HG03432 (cell line): ENCODE results near the gene RPS10.
"Not testable (repeated sequence)": the region's sequence is repeated elsewhere in the genome, so short reads cannot be mapped to it uniquely, and the experiment has no call there.

Source experiments
- ATAC-seq: cut with Tn5 transposase; IDR thresholded peaks from one replicate; pipeline ENCODE4 v1.9.1; 2021; ENCODE audit warnings: mild to moderate bottlenecking, moderate library complexity; ENCODE audit not compliant: unreplicated experiment

The RPS10 gene

DNA sequence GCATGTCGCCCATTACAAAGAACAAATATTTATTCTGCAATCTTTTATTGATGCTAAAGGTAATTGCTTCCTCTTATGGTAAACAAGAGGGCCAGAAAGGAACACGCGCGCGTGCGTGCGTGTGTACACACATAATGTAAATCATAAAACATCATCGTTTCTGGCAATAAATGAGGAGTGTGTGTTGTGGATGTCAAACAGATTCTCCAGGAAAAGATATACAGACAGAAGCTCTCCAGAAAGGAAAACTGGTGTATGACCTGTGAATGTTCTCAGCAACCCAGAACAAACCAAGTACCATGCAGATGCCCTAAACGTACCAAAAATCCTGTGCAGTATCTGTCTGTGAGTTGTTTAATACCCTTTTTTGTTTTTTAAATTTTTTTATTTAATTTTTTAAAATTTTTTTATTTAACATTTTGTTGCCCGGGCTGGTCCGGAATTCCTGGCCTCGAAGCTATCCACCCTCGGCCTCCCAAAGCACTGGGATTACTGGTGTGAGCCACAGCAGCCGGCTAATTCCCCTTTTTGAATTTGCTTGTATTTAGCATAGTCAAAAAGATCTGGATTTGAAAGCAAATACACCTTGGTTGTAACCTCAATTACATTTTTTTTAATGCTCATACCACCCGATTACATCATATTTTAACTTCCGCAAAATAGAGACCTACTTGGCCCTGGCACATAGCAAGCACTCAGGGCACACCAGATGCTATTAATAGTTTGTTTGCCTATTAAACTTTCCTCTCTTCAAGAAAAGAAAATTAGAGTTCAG, 32.5 kb downstream of the RPS10 start:
- no peak for ATAC-seq

DNA sequence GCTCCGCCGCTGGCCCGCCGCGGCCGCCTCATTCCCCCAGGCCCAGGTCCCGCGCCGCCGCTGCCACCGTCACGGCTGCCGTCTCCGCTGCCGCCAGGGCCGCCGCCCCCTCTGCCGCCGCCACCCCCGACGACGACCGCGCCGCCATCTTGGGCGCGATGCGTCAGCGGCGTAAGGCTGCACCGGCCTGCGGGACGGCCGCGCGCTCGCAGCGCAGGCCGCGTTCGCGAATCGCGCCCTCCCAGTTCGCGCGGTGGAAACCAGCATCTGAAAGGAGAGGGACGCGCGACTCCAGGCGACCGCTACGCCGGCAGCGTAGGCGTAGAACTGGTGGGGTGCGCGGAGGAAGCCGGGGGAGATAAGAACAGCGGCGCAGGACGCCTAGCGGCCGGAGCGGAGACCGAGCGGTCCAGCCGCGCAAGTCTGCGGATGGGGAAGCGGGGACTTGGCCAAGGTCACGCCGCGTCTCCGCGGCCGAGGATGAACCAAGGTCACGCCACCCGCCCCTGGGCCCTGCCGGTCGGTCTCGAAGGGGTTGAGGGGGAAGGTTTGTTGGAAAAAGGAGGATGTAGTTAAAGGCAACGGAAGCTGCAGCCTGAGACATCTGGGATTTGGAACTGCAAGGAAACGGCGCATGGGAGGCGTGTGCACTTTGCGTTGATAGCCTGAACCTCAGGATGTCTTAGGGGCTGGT, 33.2 kb downstream of the RPS10 start, which contains the start of gene NUDT3:
NUDT3 (minus strand) TSS at position 173 of the 694 bp plus-strand sequence. CDS start 307 bp downstream, outside the sequence.
- ATAC-seq = peak; percentile 84

DNA sequence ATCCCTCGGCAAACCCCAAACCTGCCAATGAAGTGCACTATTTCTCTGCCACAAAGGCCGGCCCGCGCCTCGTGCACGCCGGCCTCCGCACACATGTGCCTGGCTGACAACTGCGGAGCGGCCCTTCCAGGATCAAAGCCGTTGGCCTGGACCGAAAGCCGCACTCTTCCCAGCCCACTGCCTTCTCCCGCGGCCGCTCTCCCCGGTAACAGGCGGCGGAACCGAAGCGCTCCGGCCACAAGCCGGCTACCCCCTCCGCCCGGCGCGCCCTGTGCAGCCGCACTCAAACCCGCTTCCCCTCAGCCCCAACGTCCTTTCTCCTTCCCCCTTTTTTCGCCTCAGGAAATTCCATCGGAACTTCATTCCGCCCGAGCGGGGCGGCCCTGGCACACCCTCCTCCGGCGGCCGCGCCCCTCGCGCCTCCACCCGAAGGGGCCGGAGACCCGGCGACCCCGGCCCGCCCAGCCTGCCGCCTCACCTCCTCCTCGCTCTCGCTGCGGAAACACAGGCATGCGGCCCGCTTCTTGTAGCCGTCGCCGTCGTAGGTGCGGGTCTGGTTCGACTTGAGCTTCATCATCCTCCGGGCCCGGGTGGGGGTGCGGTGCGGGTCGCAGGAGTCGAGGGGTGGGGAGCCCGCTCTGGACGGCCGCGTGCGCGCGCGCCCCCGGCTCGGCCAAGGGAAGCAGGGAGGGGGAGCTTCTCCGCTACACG, 33.9 kb downstream of the RPS10 start:
- ATAC-seq = peak; percentile 47

DNA sequence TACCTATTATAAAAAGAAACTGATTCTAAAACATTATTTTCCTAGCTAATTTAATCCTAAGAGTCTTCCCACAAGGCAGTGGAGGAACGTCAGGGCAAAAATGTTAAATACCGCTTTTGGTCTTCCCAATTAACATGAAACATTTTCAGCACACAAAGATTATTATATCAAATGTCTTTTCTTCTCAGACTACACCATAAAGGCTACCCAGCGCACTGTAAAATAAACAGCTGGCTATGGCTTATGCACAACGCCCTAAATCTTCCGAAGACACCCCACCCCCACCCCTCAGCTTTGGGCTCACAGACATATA, 34.4 kb downstream of the RPS10 start:
- no peak for ATAC-seq

DNA sequence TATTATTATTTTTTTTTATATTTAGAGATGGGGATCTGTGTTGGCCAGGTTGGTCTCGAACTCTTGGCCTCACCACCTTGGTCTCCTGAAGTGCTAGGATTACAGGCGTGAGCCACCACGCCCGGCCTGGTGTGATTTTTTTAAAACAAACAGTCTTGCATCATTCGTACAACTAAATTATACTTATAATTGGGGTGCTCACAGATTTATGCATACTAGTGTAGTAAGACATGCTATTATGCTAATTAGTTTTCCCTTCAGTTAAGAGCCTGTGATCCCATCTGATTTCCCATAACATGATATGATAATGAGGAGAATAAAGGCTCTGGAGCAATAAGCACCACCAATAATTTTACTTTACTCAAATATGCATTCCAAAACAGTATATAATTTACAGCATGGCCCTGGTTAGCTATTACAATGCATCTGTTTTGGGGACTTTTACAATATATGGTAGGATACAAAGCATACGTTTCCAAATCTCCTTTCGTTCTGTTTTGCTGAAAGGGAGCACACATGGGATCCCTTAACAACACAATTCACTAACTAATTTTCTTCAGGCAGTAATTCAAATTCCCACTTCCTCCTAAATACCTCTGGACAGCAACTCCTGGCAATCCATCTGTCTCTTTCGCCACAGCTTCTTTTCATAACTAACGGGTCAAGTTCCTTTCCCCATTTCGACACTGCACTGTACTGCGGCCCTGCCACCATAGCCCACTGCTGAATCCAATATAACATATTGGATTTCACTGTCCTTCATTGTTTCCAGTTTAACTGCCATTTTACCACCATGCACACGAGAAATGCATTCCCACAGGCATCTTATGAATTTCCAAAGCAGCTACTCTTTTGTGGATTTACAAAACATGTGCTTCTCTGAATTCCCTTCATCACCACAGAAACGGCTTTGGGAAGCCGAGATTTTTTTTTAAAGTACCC, 35.1 kb downstream of the RPS10 start:
- no peak for ATAC-seq

DNA sequence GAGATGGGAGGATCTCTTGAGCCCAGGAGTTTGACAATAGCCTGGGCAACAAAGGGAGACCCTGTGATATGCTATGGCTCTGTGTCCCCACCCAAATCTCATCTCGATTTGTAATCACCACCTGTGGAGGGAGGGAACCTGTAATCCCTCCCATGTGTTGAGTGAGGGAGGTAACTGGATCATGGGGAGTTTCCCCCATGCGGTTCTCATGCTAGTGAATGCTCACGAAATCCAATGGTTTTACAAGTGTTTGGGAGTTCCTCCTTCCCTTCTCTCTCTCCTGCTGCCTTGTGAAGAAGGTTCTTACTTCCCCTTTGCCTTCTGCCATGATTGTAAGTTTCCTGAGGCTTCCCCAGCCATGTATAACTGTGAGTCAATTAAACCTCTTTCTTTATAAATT, 36.8 kb downstream of the RPS10 start:
- no peak for ATAC-seq

DNA sequence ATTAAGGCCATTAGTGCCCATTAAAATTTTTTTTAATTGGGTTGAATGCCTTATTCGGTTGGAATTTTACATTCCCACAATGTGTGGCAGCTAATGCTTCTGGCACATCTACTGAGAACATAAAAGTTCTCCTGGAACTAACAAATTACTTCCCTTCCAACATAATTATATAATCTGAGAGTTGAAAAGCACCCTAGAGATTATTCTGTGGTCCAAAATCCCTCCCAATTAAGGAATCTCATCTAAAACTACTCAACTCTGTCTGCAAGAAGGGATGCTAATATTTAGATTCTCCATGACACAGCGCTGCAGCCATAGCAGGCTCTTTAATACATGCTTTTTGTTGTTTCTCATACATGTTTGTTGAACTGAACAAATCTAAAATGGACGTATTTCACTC, 37.4 kb downstream of the RPS10 start:
- ATAC-seq = no peak

DNA sequence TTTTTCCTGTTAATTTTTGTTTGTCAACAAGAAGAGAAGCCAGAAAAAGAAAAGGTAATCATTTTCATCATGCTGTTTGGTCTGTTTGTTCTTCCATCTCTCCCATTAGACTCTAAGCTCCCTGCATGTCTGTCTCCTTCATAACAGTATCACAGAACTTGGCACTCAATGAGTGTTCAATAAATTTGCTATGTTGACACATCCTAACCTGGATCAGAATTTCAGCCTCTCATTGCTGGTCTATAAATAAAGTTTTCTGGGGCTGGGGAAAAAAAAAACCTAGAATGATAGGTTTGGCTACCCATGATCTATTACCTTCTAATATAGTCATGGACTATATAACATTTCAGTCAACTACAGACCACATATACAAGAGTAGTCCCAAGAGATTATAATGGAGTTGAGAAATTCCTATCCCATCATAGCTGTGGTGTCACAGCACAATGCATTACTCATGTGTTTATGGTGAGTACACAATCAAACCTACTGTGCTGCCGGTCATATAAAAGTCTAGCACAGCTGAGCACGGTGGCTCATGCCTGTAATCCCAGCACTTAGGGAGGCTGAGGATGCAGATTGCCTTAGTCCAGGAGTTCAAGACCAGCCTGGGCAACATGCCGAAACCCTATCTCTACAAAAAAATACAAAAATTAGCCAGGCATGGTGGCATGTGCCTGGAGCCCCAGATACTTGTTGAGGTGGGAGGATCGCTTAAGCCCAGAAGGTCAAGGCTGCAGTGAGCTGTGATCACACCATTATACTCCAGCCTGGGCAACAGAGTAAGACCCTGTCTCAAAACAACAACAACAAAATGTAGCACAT, 39.3 kb downstream of the RPS10 start:
- no peak for ATAC-seq

DNA sequence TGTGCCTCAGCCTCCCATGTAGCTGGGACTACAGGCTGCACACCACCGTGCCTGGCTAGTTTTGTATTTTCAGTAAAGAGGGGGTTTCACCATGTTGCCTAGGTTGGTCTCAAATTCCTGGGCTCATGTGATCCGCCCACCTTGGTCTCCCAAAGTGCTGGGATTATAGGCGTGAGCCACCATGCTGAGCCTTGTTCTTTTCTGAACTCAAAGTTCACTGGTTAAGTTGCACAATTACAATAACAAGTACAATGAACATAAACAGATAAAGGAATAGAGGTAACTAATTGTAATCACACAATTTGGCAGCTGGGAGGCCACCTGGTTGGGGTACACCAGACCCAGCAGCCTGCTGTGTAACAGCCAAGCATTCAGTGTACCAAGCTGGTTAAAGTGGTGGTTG, 40.1 kb downstream of the RPS10 start:
- ATAC-seq = no peak

DNA sequence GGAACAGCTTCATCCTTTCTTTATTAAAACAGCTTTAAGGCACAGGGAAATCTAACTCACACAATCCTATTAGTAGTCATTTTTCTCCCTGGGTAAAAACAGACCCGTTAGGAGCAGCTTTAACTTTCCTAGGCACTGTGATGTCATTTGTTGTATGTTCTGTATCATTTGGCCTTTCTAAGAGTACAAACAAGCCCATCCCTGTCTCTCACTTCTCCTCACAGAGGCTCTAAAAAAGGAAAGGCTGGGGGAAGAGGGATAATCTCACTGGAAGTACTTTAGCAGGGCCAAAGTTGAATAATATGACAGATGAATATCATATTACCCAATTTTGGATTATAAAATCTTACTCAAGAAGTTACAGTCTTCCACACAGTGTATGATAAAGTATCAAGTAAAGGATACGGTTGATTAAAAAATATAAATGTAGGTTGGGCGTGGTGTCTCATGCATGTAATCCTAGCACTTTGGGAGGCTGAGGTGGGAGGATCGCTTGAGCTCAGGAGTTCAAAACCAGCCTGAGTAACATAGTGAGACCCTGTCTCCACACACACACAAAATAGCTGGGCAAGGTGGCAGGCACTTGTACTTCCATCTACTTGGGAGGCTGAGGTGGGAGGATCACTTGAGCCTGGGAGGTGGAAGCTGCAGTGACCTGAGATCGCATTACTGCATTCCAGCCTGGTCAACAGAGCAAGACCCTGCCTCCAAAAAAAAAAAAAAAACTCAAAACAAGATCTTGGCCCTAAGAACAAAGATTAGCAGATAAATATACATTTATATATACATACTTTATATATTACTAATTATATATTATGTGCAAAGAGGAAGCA, 41.3 kb downstream of the RPS10 start:
- ATAC-seq = no peak

DNA sequence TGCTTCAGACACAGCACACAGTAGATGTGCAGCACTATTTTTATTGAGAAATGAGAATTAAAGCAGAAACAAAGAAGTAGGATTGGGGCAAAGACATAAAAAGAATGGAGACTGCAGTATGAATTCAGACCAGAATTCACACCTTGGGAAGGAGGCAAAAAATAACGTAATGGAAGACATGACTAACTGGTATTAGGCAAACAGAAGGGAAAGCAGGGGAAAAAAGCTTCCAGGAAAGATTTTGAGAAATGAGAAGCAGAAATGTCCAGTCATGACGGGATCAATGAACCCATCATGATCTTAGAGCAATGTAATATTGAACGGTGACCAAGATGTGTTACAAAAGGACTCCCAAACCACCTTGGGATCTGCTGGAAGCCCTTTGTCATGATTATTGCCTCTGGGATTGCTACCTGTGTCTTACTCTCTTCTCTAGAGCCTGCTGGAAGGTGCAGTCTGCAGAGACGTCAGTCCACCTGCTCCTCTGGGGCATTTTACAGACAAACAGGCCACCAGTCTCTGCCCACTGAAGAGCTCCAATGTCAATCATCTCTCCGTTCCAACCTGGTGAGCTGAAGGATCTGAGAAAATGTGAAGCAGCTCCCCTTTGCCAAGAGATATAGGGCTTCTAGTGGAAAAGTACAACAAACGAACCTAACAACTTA, 42.1 kb downstream of the RPS10 start:
- ATAC-seq = no peak

DNA sequence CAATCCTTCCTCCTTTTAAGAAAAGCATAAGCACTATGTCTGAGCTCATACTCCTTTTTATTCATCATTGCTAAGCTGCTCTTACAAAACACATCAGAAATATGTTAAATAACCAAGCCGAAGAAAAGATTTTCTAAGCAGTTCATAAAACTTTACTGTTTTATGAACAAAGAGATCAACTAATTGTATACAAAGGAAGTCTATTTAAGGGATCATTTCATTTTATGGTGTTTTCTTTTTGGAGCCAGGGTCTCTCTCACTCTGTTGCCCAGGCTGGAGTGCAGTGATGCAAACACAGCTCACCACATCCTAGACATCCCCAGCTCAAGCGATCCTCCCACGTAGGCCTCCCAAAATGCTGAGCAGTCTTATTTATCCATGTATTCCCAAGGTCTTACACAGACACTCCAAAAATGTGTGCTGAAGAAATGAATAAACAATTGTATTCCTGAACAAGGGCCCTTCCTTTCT, 42.7 kb downstream of the RPS10 start:
- ATAC-seq = no peak

DNA sequence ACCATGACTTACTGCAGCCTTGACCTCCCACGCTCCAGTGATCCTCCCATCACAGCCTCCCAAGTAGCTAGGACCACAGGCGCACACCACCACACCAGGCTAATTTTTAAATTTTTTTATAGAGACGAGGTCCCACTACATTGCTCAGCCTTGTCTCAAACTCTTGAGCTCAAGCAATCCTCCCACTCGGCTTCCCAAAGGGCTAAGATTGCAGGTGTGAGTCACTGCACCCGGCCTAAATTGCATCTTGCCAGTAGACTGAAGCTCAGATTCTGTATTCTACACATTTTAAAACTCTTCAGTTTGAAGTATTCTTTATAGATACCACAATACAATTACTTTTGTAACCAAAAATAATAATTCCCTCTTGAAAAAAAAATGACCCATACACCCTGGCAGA, 44.8 kb downstream of the RPS10 start:
- no peak for ATAC-seq

DNA sequence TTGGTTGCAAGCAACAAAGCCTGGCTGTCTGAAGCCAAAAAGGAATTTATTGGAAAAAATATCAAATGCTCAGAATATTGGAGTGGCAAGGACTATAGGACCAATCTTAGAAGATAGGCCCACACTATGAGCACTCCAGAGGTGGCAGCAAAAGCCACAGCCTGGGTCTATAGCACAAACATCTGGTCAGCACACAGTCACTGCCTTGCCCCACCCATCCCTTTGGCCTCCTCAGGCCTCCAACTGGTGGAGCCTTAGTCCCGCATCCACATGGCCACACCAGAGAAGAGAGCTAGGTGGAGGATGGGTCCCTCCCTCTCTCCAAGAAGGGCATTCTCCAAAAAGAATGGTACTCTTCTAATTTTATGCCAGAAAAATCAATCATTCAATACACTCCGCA, 47.4 kb downstream of the RPS10 start:
- ATAC-seq = no peak

DNA sequence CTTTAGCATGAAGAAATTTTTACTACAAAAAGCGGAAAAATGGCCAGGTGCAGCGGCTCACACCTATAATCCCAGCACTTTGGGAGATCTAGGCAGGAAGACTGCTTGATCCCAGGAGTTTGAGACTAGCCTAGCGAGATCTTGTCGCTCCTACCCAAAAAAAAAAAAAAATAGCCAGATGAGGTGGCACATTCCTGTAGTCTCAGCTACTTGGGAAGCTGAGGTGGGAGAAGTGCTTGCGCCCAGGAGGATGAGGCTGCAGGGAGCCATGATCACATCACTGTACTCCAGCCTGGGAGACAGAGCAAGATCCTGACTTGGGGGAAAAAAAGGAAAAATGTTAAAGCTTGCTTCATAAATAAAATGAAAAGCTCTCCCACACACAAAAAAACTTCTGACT, 47.9 kb downstream of the RPS10 start:
- ATAC-seq = no peak

DNA sequence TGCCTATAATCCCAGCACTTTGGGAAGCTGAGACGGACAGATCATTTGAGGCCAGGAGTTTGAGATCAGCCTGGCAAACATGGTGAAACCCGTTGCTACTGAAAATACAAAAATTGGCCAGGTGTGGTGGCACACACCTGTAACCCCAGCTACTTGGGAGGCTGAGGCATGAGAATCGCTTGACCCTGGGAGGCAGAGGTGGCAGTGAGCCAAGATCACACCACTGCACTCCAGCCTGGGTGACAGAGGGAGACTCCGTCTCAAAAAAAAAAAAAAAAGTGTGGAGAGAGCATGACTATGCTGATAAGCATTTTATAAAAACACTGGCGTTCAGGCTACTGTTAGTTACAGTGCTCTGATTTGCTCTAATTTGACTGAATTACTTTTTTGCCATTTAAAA, 48.3 kb downstream of the RPS10 start:
- ATAC-seq = not testable (repeated sequence)

DNA sequence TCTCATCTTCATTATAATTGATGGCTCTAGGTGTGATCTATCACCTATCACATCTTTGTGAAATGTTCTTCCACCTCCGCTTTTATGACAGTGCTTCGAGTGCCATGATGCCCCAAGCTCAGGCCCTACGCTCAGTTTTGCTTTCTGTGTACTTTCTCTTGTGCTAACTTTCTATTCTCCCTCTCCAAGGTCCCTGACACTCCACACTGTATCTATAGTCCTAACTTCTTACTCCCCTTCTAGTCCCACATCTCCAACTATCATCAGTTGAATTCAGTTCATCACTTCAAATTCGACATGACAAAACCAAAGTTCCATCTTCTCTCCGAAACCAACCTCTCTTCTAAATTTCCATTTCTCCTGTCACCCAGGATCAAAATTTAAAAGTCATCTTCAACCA, 50.0 kb downstream of the RPS10 start:
- no peak for ATAC-seq

DNA sequence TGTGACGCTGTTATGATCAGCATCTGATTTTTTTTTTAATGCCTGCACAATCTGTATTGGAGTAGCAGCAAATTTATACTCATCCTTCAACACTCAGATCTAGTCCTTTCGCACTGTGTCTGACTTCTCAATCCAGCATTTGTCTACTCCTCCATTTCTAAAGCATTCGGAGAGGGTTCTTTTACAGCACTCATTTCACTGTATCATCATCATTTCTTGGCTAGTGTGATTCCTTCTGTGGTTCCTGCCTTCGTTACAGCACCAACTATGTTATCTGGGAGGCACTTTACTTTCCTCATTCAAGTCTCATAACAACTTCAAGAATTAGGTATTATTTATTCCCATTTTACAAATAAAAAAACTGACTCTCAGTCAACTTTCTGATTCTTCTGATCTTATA, 51.4 kb downstream of the RPS10 start:
- ATAC-seq = no peak

DNA sequence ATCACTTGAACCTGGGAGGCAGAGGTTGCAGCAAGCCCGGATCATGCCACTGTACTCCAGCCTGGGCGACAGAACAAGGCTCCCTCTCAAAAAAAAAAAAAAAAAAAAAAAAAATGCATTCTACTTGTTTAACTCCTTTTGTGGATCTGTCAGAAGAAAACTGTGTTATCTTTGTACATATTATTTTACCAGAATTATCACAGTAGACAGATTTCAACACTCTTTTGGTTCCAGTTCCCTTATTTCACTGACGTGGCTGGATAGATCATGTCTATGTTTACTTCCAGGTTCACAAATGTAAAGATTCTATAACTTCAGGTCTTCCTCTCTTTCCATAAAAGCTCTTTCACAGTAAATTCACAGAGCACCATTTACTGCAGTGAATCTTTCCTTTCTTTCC, 51.8 kb downstream of the RPS10 start:
- no peak for ATAC-seq
